Measurements from ENCODE around the gene PCNX3. TPM values are rescaled to one million over a fixed set of nuclear protein-coding genes. Genes with fewer than 3 reads are reported as not detected.
A peak's percentile ranks its signal among the peaks of the same experiment; 100 is the strongest.

Gene PCNX3
- total RNA-seq, 3 donors from 2014 or later (not counting 1 experiment from before 2014, with no cell fraction given), result 101 to 105 (median 102) TPM

DNA sequence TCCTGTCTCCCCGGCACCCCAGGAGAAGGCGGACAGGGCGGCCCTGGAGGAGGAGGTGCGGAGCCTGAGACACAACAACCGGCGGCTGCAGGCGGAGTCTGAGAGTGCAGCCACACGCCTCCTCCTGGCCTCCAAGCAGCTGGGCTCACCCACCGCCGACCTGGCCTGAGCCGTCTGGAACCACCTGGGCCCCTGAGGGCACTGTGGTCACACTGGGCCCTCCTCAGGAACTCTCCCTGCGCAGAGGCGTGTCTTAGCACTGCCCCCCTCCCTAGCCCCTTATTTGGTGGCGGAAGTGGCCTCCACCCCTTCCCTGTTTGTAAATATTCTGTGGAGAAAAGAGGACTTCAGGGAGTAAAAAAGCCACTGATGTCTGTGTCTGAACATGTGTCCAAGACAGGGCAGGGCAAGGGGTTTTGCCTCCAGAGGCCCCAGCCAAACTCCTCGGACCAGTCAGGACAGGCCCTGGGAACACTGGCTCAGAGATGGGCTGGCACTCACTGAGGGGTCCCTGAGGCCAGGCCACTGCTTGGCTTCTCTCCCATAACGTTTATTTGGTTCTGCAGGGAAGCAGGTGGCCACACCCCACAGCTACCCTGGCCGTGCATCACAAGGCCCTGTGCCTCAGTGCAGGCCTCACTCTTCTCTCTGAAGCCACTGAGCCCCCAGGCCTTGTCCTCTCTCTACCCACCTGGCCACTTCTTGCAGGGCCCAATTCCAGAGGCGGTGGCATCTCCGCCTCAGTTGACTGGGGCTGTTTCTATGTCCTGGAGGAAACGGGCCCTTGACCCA, 35.2 kb downstream of the PCNX3 start:
- Histone ChIP-seq H3K4me1 (ENCODE audit: control insufficient read depth, insufficient read depth, low read length) (peaks cover 49% of the 10 kb centered on the region), H3K36me3 (ENCODE audit: control insufficient read depth, insufficient read depth, low read length) (peaks cover 69% of the 10 kb centered on the region), H3K27ac (ENCODE audit: low read length) (peak overlapping the region; percentile 95), H3K9me3 (ENCODE audit: control insufficient read depth, insufficient read depth, low read length) (no peaks in the 10 kb centered on the region), H3K4me3 (ENCODE audit: low read length) (no peak overlapping the region), H3K27me3 (ENCODE audit: control insufficient read depth, insufficient read depth, low read length) (no peaks in the 10 kb centered on the region)
- intact Hi-C loops (cut with micrococcal nuclease), result loop anchor here (5.0 kb wide), 1 partner anchor 33 kb away; the partner anchor contains the start of gene PCNX3
- Mint-ChIP-seq H3K36me3 (peaks cover 7% of the 10 kb centered on the region), H3K4me1 (peaks cover 40 to 57% of the 10 kb centered on the region in 2 donors), H3K4me3 (peak overlapping the region; percentile 81), H3K27ac (peak overlapping the region; percentile 97 to 99), H3K9me3 (no peaks in the 10 kb centered on the region), H3K27me3 (ENCODE audit: low read depth in 2 of 2) (no peaks in the 10 kb centered on the region)
- 65% methylated on average over 20 of the region's 20 CpGs for WGBS (ENCODE audit: insufficient coverage)
- no peak for ATAC-seq
- TF ChIP-seq, protein P1, sequence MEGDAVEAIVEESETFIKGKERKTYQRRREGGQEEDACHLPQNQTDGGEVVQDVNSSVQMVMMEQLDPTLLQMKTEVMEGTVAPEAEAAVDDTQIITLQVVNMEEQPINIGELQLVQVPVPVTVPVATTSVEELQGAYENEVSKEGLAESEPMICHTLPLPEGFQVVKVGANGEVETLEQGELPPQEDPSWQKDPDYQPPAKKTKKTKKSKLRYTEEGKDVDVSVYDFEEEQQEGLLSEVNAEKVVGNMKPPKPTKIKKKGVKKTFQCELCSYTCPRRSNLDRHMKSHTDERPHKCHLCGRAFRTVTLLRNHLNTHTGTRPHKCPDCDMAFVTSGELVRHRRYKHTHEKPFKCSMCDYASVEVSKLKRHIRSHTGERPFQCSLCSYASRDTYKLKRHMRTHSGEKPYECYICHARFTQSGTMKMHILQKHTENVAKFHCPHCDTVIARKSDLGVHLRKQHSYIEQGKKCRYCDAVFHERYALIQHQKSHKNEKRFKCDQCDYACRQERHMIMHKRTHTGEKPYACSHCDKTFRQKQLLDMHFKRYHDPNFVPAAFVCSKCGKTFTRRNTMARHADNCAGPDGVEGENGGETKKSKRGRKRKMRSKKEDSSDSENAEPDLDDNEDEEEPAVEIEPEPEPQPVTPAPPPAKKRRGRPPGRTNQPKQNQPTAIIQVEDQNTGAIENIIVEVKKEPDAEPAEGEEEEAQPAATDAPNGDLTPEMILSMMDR (IDR thresholded peaks at IDR 0.05), result no peak
- DNase-seq, result peak; percentile 22 to 33

DNA sequence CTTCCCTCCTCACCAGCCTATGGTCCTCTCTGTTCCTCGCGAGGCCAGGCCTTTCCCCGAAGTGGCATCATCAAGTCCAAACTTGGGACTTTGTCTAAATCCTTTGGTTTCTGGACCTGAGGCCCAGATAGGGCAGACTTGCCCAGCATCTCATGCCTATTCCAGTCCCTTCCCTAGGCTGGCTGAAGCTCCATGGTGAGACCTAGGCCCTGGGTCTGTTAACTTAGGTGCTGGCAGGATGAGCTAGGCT, 35.7 kb downstream of the PCNX3 start:
- no peaks in the 10 kb centered on the region for H3K27me3 Mint-ChIP-seq (ENCODE audit: low read depth in 2 of 2)

DNA sequence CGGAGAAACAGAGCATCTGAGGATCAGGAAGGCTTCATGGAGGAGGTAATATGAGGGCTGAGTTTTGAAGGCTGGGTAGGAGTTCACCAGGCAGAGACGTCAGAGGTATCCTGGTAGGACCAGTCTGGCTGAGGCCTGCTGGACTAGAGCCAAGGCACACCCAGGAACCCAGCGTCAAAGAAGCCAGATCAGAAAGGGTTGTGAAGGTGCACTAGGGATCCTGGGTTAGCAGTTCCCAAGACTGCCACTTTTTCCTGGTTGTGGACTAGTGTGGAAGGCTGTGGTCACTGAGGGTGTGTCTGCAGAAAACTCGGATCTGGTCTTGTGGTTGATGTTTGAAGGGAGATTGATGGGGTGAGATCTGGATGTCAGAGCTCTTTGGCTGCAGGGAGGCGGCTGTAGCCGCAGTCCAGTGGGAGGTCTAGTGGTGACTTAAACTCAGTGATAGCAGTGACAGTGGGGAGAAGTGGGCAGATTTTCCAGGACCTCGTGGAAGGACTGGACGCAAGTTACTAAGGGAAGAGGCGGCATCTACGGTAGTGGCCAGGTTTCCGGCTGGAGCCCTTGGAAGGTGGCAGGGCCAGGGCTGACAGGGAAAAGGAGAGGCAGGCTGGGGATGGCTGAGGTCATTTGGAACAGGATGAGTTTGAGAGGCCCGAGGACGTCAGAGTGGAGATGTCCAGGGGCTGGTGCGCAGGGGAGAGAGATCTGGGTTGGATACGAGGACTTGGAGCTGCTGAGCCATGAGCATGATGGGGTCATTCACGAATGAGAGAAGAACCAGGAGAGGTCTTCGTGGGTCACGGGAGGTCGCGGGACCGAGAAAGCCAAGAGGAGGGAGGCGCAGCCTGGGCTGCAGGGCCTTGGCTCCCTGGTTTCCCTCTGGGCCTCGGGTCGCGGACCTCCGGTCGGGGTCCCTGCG, 36.3 kb downstream of the PCNX3 start:
- WGBS (ENCODE audit: insufficient coverage), result 27% methylated on average over 28 of the region's 28 CpGs
- Histone ChIP-seq H3K4me3 (ENCODE audit: low read length) (peak overlapping the region; percentile 41), H3K27ac (ENCODE audit: low read length) (peak overlapping the region; percentile 95), H3K27me3 (ENCODE audit: control insufficient read depth, insufficient read depth, low read length) (no peaks in the 10 kb centered on the region), H3K9me3 (ENCODE audit: control insufficient read depth, insufficient read depth, low read length) (no peaks in the 10 kb centered on the region), H3K4me1 (ENCODE audit: control insufficient read depth, insufficient read depth, low read length) (peaks cover 49% of the 10 kb centered on the region), H3K36me3 (ENCODE audit: control insufficient read depth, insufficient read depth, low read length) (peaks cover 71% of the 10 kb centered on the region)
- no peaks in the 10 kb centered on the region for H3K27me3 Mint-ChIP-seq (ENCODE audit: low read depth in 2 of 2)
- ATAC-seq (peak in 1 of 3 donors; percentile 3), DNase-seq (peak in 1 of 2 donors; percentile 62)
- H3K36me3 Mint-ChIP-seq, result peaks cover 15% of the 10 kb centered on the region
- peaks cover 44 to 65% of the 10 kb centered on the region in 2 donors for H3K4me1 Mint-ChIP-seq
- intact Hi-C loops (cut with micrococcal nuclease), result loop anchor here (1.0 to 5.0 kb wide), 3 partner anchors 12 to 82 kb away; partner anchors contain the start of genes PCNX3 and ZNRD2
- peak overlapping the region; percentile 97 to 99 for H3K27ac Mint-ChIP-seq
- no peaks in the 10 kb centered on the region for H3K9me3 Mint-ChIP-seq
- peak overlapping the region; percentile 81 for H3K4me3 Mint-ChIP-seq
- TF ChIP-seq, protein P1 (IDR thresholded peaks at IDR 0.05), result no peak

More for the DNA sequence above, 35.7 kb downstream of the PCNX3 start:
- peak overlapping the region; percentile 97 to 99 for H3K27ac Mint-ChIP-seq
- peak in 1 of 2 donors; percentile 20 for DNase-seq
- H3K36me3 ChIP-seq (ENCODE audit: control insufficient read depth, insufficient read depth, low read length), result peaks cover 69% of the 10 kb centered on the region
- no peak for ATAC-seq
- H3K4me3 ChIP-seq (ENCODE audit: low read length), result no peak overlapping the region
- H3K4me1 Mint-ChIP-seq, result peaks cover 41 to 60% of the 10 kb centered on the region in 2 donors
- no peaks in the 10 kb centered on the region for H3K9me3 ChIP-seq (ENCODE audit: control insufficient read depth, insufficient read depth, low read length)
- peaks cover 10% of the 10 kb centered on the region for H3K36me3 Mint-ChIP-seq
- no peaks in the 10 kb centered on the region for H3K27me3 ChIP-seq (ENCODE audit: control insufficient read depth, insufficient read depth, low read length)
- H3K27ac ChIP-seq (ENCODE audit: low read length), result peak overlapping the region; percentile 95
- TF ChIP-seq, protein P1 (IDR thresholded peaks at IDR 0.05), result no peak
- H3K9me3 Mint-ChIP-seq, result no peaks in the 10 kb centered on the region
- intact Hi-C loops (cut with micrococcal nuclease), result loop anchor here (5.0 kb wide), 1 partner anchor 34 kb away; the partner anchor contains the start of gene PCNX3
- H3K4me3 Mint-ChIP-seq, result peak overlapping the region; percentile 81
- peaks cover 49% of the 10 kb centered on the region for H3K4me1 ChIP-seq (ENCODE audit: control insufficient read depth, insufficient read depth, low read length)
- WGBS (ENCODE audit: insufficient coverage), result 94% methylated on average over 3 of the region's 3 CpGs

Measured in natural killer cell (primary cell).